Urinary bladder (tissue), 4 donors: ENCODE results near the gene PTPRF. TPM values are rescaled to one million over a fixed set of nuclear protein-coding genes. Genes with fewer than 3 reads are reported as not detected.

ENCODE experiments used
- DNase-seq: peaks from one replicate; pipeline ENCODE4 v3.0.0-alpha.2; 2015; ENCODE audit errors: extremely low spot score
- H3K27ac ChIP-seq: one replicate; pipeline ENCODE4 v1.5.1; 2013; ENCODE audit warnings: low read depth, mild to moderate bottlenecking, moderate library complexity
- H3K36me3 ChIP-seq: one replicate; pipeline ENCODE4 v1.6.1; 2013; ENCODE audit warnings: mild to moderate bottlenecking, moderate library complexity; ENCODE audit not compliant: insufficient read depth
- H3K4me1 ChIP-seq: one replicate; pipeline ENCODE4 v1.6.1; 2013; ENCODE audit warnings: mild to moderate bottlenecking, moderate library complexity; ENCODE audit not compliant: insufficient read depth
- H3K4me3 ChIP-seq: one replicate; pipeline ENCODE4 v1.5.1; 2013; ENCODE audit warnings: low read depth, low read length
- WGBS: extraction: QIAGEN DNeasy Blood & Tissue Kit; methylation state at CpG from one replicate; pipeline ENCODE4 v1.1.7; 2013; 5-methylcytosine and 5-hydroxymethylcytosine counted together
- polyA plus RNA-seq: library from polyadenylated mRNA; stranded (reverse); fragments of 200-250 nt; gene quantifications from one replicate; pipeline ENCODE4 v1.2.3, GENCODE V29; 2013
- total RNA-seq: library from RNA; depleted of rRNA; stranded (reverse); fragments of >200 nt; gene quantifications from one replicate; pipeline ENCODE4 v1.2.3, GENCODE V29; 2014
- donor health status: healthy with polysubstance abuse.
- donor health status: healthy.

Gene PTPRF
- total and polyA plus RNA-seq, 2 donors: 48.7 to 66.3 TPM

GRCh38 chr1:43592974-43593683 lies 62.4 kb downstream of the PTPRF start:
- no peaks in the 10 kb centered on the region for H3K4me1 ChIP-seq
- 94% methylated on average over 16 of the region's 16 CpGs for WGBS
- H3K36me3 ChIP-seq: peaks cover 3% of the 10 kb centered on the region
- DNase-seq: no peak
- H3K27ac ChIP-seq: no peak overlapping the region
- no peak overlapping the region for H3K4me3 ChIP-seq

GRCh38 chr1:43596579-43596978 lies 65.9 kb downstream of the PTPRF start:
- WGBS: 88% methylated on average over 8 of the region's 8 CpGs
- peaks cover 3% of the 10 kb centered on the region for H3K36me3 ChIP-seq
- DNase-seq: no peak
- H3K4me1 ChIP-seq: no peaks in the 10 kb centered on the region
- no peak overlapping the region for H3K4me3 ChIP-seq
- H3K27ac ChIP-seq: no peak overlapping the region

GRCh38 chr1:43597028-43597427 lies 66.3 kb downstream of the PTPRF start:
- no peaks in the 10 kb centered on the region for H3K4me1 ChIP-seq
- WGBS: 91% methylated on average over 5 of the region's 5 CpGs
- peaks cover 3% of the 10 kb centered on the region for H3K36me3 ChIP-seq
- H3K27ac ChIP-seq: no peak overlapping the region
- no peak overlapping the region for H3K4me3 ChIP-seq
- no peak for DNase-seq

- H3K4me3 ChIP-seq: no peak overlapping the region
- no peaks in the 10 kb centered on the region for H3K4me1 ChIP-seq
- no peak overlapping the region for H3K27ac ChIP-seq
- no peaks in the 10 kb centered on the region for H3K36me3 ChIP-seq
- DNase-seq: no peak
- WGBS: 94% methylated on average over 31 of the region's 31 CpGs
Observed at GRCh38 chr1:43597721-43598120, 67.0 kb downstream of the PTPRF start.

- no peak for DNase-seq
- H3K36me3 ChIP-seq: peaks cover 3% of the 10 kb centered on the region
- no peak overlapping the region for H3K27ac ChIP-seq
- H3K4me1 ChIP-seq: no peaks in the 10 kb centered on the region
- no peak overlapping the region for H3K4me3 ChIP-seq
- 93% methylated on average over 11 of the region's 11 CpGs for WGBS
Observed at GRCh38 chr1:43598622-43599021, 67.9 kb downstream of the PTPRF start.

- WGBS: 86% methylated on average over 19 of the region's 19 CpGs
- no peak for DNase-seq
- no peaks in the 10 kb centered on the region for H3K4me1 ChIP-seq
- H3K36me3 ChIP-seq: peaks cover 4% of the 10 kb centered on the region
- no peak overlapping the region for H3K27ac ChIP-seq
- H3K4me3 ChIP-seq: no peak overlapping the region
Observed at GRCh38 chr1:43600033-43601020, 69.6 kb downstream of the PTPRF start.

GRCh38 chr1:43602990-43603389 lies 72.3 kb downstream of the PTPRF start:
- H3K4me1 ChIP-seq: no peaks in the 10 kb centered on the region
- H3K36me3 ChIP-seq: peaks cover 4% of the 10 kb centered on the region
- H3K27ac ChIP-seq: no peak overlapping the region
- DNase-seq: no peak
- WGBS: 85% methylated on average over 10 of the region's 10 CpGs
- no peak overlapping the region for H3K4me3 ChIP-seq

GRCh38 chr1:43604192-43604591 lies 73.5 kb downstream of the PTPRF start:
- no peaks in the 10 kb centered on the region for H3K4me1 ChIP-seq
- 90% methylated on average over 5 of the region's 5 CpGs for WGBS
- no peak overlapping the region for H3K27ac ChIP-seq
- no peak overlapping the region for H3K4me3 ChIP-seq
- peaks cover 4% of the 10 kb centered on the region for H3K36me3 ChIP-seq
- DNase-seq: no peak

GRCh38 chr1:43605157-43605556 lies 74.5 kb downstream of the PTPRF start:
- H3K4me1 ChIP-seq: no peaks in the 10 kb centered on the region
- H3K4me3 ChIP-seq: no peak overlapping the region
- DNase-seq: no peak
- peaks cover 4% of the 10 kb centered on the region for H3K36me3 ChIP-seq
- WGBS: 95% methylated on average over 18 of the region's 18 CpGs
- H3K27ac ChIP-seq: no peak overlapping the region

- Histone ChIP-seq H3K36me3 (peaks cover 4% of the 10 kb centered on the region), H3K4me1 (no peaks in the 10 kb centered on the region), H3K4me3 (no peak overlapping the region), H3K27ac (no peak overlapping the region)
- DNase-seq: no peak
- 86% methylated on average over 7 of the region's 7 CpGs for WGBS
Observed at GRCh38 chr1:43605766-43606165, 75.1 kb downstream of the PTPRF start.

GRCh38 chr1:43606624-43607023 lies 75.9 kb downstream of the PTPRF start:
- H3K27ac ChIP-seq: no peak overlapping the region
- DNase-seq: no peak
- peaks cover 4% of the 10 kb centered on the region for H3K36me3 ChIP-seq
- H3K4me3 ChIP-seq: no peak overlapping the region
- H3K4me1 ChIP-seq: no peaks in the 10 kb centered on the region
- 90% methylated on average over 13 of the region's 13 CpGs for WGBS

- H3K36me3 ChIP-seq: peaks cover 1% of the 10 kb centered on the region
- no peak overlapping the region for H3K27ac ChIP-seq
- WGBS: 90% methylated on average over 5 of the region's 5 CpGs
- H3K4me3 ChIP-seq: no peak overlapping the region
- DNase-seq: no peak
- H3K4me1 ChIP-seq: no peaks in the 10 kb centered on the region
Observed at GRCh38 chr1:43608827-43609226, 78.1 kb downstream of the PTPRF start.

GRCh38 chr1:43610339-43610738 lies 79.7 kb downstream of the PTPRF start:
- Histone ChIP-seq H3K4me3 (no peak overlapping the region), H3K27ac (no peak overlapping the region), H3K4me1 (no peaks in the 10 kb centered on the region), H3K36me3 (no peaks in the 10 kb centered on the region)
- no peak for DNase-seq
- WGBS: 89% methylated on average over 5 of the region's 5 CpGs

GRCh38 chr1:43611950-43612349 lies 81.3 kb downstream of the PTPRF start:
- DNase-seq: no peak

More at GRCh38 chr1:43611950-43612349, 81.3 kb downstream of the PTPRF start:
- WGBS: 69% methylated on average over 7 of the region's 7 CpGs
- no peak overlapping the region for H3K27ac ChIP-seq
- H3K36me3 ChIP-seq: no peaks in the 10 kb centered on the region
- H3K4me3 ChIP-seq: no peak overlapping the region
- H3K4me1 ChIP-seq: no peaks in the 10 kb centered on the region
